RWPE2 (cell line): ENCODE data around the gene HS3ST4.

Experiments
- ATAC-seq: fragments of 200-7000 bp; cut with Tn5 transposase; 3 replicates; pipeline ENCODE4 v1.9.1; 2021; ENCODE audit warnings: low read depth
- DNase-seq: peaks from one replicate; pipeline ENCODE4 v3.0.0-alpha.2; 2020; ENCODE audit warnings: low spot score
- H3K27ac ChIP-seq: fragments of 450-650 bp; 2 replicates; pipeline ENCODE4 v1.5.1; 2017; ENCODE audit warnings: mild to moderate bottlenecking; ENCODE audit not compliant: poor library complexity, severe bottlenecking
- H3K27me3 ChIP-seq: fragments of 250-450 bp; sonication (Bioruptor Pico); 2 replicates; pipeline ENCODE4 v1.5.1; 2021; ENCODE audit warnings: mild to moderate bottlenecking, moderate library complexity; ENCODE audit not compliant: insufficient read depth, poor library complexity, severe bottlenecking
- H3K36me3 ChIP-seq: fragments of 250-450 bp; sonication (Bioruptor Pico); 2 replicates; pipeline ENCODE4 v1.5.1; 2020; ENCODE audit warnings: low read depth, mild to moderate bottlenecking, moderate library complexity
- H3K4me1 ChIP-seq: fragments of 250-450 bp; sonication (Bioruptor Pico); 2 replicates; pipeline ENCODE4 v1.5.1; 2021; ENCODE audit warnings: mild to moderate bottlenecking, moderate library complexity; ENCODE audit not compliant: insufficient read depth, poor library complexity, severe bottlenecking
- H3K4me3 ChIP-seq: fragments of 250-450 bp; sonication (Bioruptor Pico); 2 replicates; pipeline ENCODE4 v1.5.1; 2021; ENCODE audit warnings: mild to moderate bottlenecking, moderate library complexity; ENCODE audit not compliant: severe bottlenecking
- H3K9me3 ChIP-seq: fragments of 250-450 bp; sonication (Bioruptor Pico); 2 replicates; pipeline ENCODE4 v1.5.1; 2021; ENCODE audit warnings: mild to moderate bottlenecking, moderate library complexity; ENCODE audit not compliant: severe bottlenecking
- TF ChIP-seq, protein P1 (sequence below): fragments of 450-650 bp; IDR thresholded peaks from one replicate; pipeline ENCODE4 v1.5.1; 2017; ENCODE audit warnings: mild to moderate bottlenecking, moderate library complexity; ENCODE audit not compliant: poor library complexity, severe bottlenecking

HS3ST4 gene

DNA sequence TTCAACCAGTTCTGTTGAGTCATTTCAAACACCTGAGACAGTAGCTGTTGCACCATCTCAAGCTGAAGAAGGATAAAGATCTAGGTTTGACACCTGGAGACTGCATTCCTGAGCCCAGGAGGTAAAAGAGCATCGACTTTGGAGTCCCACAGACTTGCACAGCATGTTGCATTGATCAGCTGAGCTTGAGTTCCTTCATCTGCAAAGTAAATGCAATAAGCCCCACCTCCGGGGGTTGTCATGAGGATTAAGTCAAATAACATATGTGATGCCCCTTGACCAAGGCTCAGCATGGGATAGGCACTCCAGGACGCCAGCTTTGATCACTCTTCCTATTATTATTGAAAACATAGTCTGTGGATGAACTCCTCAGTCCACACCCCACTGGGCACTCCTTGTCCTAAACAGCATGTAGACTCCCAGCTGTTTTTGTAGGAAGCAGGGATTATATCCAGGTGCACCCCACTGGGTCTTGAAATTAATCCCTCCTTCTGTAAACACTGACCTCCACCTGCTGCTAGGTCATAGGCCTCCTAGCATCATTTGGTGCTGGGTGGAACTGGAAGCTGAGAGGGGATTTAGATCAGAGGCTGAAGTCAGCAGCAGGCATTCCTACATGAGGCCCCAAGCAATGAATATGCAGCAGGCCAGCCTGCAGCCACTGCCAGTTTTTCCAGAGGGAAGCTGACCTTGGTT is 259.0 kb downstream of the HS3ST4 start:
- ATAC-seq, result no peak
- Histone ChIP-seq H3K27me3 (no peaks in the 10 kb centered on the region), H3K4me1 (no peaks in the 10 kb centered on the region), H3K9me3 (no peaks in the 10 kb centered on the region), H3K4me3 (no peak overlapping the region), H3K27ac (no peak overlapping the region), H3K36me3 (no peaks in the 10 kb centered on the region)
- DNase-seq, result no peak
- TF ChIP-seq, protein P1, sequence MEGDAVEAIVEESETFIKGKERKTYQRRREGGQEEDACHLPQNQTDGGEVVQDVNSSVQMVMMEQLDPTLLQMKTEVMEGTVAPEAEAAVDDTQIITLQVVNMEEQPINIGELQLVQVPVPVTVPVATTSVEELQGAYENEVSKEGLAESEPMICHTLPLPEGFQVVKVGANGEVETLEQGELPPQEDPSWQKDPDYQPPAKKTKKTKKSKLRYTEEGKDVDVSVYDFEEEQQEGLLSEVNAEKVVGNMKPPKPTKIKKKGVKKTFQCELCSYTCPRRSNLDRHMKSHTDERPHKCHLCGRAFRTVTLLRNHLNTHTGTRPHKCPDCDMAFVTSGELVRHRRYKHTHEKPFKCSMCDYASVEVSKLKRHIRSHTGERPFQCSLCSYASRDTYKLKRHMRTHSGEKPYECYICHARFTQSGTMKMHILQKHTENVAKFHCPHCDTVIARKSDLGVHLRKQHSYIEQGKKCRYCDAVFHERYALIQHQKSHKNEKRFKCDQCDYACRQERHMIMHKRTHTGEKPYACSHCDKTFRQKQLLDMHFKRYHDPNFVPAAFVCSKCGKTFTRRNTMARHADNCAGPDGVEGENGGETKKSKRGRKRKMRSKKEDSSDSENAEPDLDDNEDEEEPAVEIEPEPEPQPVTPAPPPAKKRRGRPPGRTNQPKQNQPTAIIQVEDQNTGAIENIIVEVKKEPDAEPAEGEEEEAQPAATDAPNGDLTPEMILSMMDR, result no peak

DNA sequence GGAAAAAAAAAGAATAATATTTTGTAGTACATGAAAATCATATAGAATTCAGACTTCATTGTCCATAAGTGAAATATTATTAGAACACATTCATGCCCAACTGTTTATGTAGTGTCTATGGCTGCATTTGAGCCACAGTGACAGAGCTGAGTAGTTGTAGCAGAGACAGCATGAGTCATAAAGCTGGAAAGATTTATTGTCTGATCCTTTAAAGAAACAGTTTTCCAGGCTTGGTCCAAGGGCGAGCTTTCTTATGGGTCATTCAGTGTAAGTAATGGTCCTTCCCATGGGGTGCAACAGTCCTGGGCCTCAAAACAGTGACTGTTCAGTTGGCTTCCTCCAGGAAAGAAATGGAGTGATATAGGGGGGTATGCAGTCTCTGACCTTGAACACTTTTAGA is 260.2 kb downstream of the HS3ST4 start:
- Histone ChIP-seq H3K27me3 (no peaks in the 10 kb centered on the region), H3K9me3 (no peaks in the 10 kb centered on the region), H3K4me3 (no peak overlapping the region), H3K36me3 (no peaks in the 10 kb centered on the region), H3K27ac (no peak overlapping the region), H3K4me1 (no peaks in the 10 kb centered on the region)
- no peak for DNase-seq
- TF ChIP-seq, protein P1, result no peak
- ATAC-seq, result no peak

DNA sequence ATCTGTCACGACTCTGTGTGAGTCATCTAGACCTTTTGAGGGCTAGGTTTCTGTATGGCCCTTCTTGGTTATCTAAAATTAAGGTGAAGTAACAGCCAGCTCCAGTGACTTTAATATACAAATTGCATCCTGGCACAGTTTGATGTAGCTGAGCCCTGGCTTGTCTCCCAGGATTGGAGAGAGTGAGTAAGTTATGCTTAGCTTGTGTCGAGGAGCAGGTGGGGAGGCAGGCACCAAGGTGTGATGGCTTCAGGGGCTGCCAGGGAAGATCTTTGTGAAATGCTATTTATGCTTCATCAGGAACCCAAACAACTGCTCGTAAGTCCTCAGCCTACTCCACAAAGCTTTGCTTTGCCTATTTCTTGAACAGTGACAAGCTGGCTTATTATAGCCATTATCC is 261.2 kb downstream of the HS3ST4 start:
- no peak for ATAC-seq
- DNase-seq, result no peak

DNA sequence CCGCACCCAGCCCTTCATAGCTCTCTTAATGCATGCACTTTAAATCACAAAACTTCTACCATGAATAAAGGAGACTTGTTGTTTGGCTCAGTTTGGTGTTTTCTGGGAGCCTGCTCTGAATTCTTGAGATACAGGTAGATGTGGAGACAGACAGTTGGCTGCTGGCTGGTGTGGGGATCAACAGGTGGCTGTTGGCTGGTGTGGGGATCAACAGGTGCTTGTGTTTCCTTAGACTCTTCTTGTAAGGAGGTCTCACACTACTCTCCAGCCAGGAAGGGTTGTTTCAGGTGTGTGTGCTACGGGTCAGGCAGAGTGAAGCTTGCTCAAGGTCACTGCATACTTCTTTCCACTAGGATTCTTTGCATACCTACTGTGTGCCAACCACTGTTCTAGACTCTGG is 265.9 kb downstream of the HS3ST4 start:
- no peaks in the 10 kb centered on the region for H3K4me1 ChIP-seq
- TF ChIP-seq, protein P1, result no peak
- no peaks in the 10 kb centered on the region for H3K9me3 ChIP-seq
- H3K36me3 ChIP-seq, result no peaks in the 10 kb centered on the region
- H3K27ac ChIP-seq, result no peak overlapping the region
- no peak overlapping the region for H3K4me3 ChIP-seq
- DNase-seq (no peak), ATAC-seq (no peak)
- H3K27me3 ChIP-seq, result no peaks in the 10 kb centered on the region

More for the DNA sequence above, 261.2 kb downstream of the HS3ST4 start:
- no peaks in the 10 kb centered on the region for H3K9me3 ChIP-seq
- H3K4me1 ChIP-seq, result no peaks in the 10 kb centered on the region
- no peaks in the 10 kb centered on the region for H3K36me3 ChIP-seq
- H3K4me3 ChIP-seq, result no peak overlapping the region
- H3K27me3 ChIP-seq, result no peaks in the 10 kb centered on the region
- TF ChIP-seq, protein P1, result no peak
- H3K27ac ChIP-seq, result no peak overlapping the region

DNA sequence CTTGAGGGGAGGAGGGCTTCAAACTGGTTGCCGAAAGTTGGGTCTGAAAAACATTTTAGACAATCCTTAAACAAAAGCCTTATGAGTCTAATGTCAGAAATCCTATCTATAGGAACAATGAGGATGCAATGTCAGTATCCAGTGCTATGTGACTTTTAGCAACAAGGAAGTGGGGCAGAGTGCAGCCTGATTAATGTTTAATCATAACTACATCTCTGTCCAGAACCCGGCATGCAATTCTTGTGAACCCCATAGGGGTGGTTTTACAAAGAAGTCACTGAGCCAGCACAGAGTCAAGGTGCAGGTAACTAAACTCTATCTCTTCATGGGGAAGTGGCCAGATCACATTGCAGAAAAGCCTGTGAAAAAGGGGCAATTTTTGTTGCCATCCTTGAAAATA is 267.5 kb downstream of the HS3ST4 start:
- Histone ChIP-seq H3K27me3 (no peaks in the 10 kb centered on the region), H3K27ac (no peak overlapping the region), H3K36me3 (no peaks in the 10 kb centered on the region), H3K4me3 (no peak overlapping the region), H3K4me1 (no peaks in the 10 kb centered on the region), H3K9me3 (no peaks in the 10 kb centered on the region)
- DNase-seq (no peak), ATAC-seq (no peak)
- TF ChIP-seq, protein P1, result no peak
